Measurements from ENCODE around the gene DOCK4.
"Not testable (repeated sequence)": the region's sequence is repeated elsewhere in the genome, so short reads cannot be mapped to it uniquely, and the experiment has no call there.

The DOCK4 gene

DNA sequence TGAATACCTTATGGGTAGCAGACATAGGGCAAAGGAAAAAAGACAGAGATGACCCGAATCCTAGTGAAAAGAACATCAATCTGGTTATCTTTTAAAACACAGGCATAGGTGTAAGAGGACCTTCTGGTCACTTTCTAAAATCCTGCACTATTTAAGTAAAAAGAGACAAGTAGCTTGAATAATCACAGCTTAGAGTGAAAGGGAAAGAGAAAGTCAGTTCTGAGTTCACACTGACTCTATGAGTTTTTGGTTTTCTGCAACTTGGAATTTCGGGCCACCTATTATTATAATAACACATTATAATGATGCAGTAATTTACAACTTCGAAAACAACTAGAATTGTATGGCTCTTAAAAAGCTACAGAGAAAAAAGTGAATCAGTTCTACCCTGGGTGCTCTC, 247.8 kb downstream of the DOCK4 start:
- no peak for DNase-seq (ENCODE audit: low read depth in 3 of 3)

- no peak for DNase-seq (ENCODE audit: low read depth in 3 of 3)
Observed at GRCh38 chr7:111955616-111956015, 250.6 kb downstream of the DOCK4 start.

DNA sequence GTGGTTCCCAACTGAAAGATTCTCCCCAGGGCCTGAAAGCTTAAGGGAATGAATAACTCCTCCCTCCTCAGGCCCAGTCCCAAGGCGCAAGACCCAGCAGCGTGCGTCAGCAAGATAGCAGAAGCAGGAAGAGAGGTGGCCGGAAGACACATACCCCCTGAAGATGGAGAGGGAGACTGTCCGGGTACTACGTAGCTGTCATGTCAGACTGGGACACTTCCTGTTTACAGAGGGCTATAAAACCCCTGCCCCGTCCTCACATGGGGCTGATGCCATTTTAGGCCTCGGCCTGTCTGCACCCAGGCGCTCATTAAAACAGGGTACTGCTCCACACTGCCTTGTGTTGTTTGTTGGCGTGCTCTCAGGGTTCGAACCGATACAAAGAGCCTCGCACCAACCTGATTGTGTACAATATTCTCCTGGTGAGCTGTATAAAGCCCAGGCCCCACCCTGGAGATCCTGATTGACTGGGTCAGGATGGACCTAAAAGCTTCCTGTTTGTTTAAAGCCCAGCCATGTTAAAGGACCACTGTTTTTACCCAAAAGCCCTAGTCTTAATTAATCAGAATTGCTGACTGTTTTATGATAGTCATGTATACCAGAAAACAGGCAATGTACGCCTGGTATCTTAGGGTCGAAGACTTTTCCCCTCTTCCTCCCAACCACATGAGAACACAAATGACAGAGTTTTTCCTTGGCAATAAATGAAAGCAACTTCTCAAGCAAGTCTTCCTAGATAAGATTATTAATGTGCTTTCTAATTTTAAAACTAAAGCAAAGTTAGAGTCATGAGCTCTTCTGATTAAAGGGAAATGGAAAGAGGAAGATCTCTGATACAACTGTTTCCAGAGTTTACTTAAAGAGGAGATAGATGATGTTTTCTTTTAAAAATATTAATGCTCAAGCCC, 251.5 kb downstream of the DOCK4 start:
- no peak for DNase-seq (ENCODE audit: low read depth in 3 of 3)

GRCh38 chr7:111954056-111954455, 252.1 kb downstream of the DOCK4 start:
- no peak for DNase-seq (ENCODE audit: low read depth in 3 of 3)

- DNase-seq (ENCODE audit: low read depth in 3 of 3) = no peak
Observed at GRCh38 chr7:111953611-111954010, 252.6 kb downstream of the DOCK4 start.

DNA sequence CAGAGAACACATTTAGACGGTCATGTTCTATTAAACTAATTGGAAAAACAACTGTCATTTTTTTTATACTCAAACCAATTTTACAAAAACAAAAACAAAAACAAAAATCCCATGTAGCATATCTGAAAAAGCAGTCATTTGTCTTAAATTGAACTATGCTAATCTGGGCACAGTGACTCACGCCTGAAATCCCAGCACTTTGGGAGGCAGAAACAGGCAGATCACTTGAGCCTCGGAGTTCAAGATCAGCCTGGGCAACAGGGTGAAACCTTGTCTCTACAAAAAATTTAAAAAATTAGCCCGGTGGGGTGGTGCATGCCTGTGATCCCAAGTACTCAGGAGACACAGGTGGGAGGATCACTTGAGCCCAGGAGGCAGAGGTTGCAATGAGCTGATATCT, 253.4 kb downstream of the DOCK4 start:
- DNase-seq (ENCODE audit: low read depth in 3 of 3) = no peak

- DNase-seq (ENCODE audit: low read depth in 3 of 3) = no peak
Observed at GRCh38 chr7:111951052-111951451, 255.1 kb downstream of the DOCK4 start.

DNA sequence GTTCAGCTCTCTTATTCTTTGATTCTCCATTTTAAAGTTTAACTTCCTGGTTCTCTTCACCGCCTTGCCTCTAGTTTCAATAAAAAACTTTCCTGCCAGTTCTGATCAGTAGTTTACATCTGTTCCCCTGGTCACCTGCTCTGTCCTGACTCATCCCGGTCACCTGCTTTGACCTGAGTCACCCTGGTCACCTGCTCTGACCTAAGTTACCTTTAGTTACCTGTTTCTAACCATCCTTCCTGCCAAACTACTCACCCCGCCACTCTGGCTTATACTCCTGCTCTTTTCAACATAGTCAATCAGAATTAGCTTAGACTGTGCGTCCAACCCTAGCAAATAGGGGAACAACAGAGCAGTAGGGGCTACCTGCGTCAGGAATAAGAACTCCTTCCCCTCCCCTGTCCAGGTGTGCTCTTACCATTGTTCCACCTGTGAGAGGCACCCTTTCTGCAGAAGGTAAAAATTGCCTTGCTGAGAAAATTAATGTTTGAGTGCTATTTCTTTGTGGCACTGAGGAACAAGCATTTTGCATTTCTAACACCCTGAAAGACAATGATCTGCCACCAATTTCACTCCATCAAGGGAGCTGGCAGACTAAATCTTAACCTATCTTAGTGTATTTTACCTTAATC, 263.6 kb downstream of the DOCK4 start:
- no peak for DNase-seq (ENCODE audit: low read depth in 3 of 3)

DNA sequence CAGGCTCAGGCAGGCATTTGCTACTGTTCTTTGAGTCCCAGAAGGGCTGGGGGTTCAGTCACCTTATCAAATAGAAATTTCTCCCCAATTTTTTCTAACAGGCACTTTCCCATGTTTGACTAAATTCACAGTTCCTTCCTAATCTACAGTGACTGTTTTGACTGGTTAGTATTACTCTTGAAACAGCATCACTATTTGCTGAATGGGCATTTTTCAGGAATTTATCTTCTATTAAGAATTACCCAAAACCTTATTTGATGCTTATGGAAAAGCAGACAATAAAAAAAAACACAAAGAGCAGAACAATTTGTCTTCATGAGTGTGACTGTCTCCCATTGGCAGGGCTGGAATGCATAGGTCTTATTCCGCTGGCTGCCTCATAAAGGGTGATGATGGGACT, 269.0 kb downstream of the DOCK4 start:
- DNase-seq (ENCODE audit: low read depth in 3 of 3) = no peak

- DNase-seq (ENCODE audit: low read depth in 3 of 3) = no peak
Observed at GRCh38 chr7:111933609-111934008, 272.6 kb downstream of the DOCK4 start.

- DNase-seq (ENCODE audit: low read depth in 3 of 3) = no peak
Observed at GRCh38 chr7:111931958-111932357, 274.2 kb downstream of the DOCK4 start.

GRCh38 chr7:111931016-111931517, 275.1 kb downstream of the DOCK4 start:
- no peak for DNase-seq (ENCODE audit: low read depth in 3 of 3)

DNA sequence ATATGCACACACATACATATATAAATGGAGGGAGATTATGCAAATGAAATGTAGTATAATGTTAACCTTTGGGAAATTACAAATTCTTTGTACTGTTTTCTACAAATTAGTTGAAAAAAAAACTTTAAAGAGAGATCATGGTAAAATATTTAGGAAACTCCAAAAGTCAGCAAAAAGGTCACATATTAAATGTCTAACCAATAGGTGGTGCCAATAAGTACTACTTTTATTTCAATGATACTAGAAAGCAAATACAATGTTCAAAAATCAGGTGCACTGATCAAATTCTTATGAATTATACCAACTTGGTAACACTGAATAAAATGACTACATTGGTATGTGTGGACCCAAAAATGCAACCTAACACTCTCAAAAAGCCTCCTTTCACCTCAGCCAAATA, 276.9 kb downstream of the DOCK4 start:
- DNase-seq (ENCODE audit: low read depth in 3 of 3) = no peak

DNA sequence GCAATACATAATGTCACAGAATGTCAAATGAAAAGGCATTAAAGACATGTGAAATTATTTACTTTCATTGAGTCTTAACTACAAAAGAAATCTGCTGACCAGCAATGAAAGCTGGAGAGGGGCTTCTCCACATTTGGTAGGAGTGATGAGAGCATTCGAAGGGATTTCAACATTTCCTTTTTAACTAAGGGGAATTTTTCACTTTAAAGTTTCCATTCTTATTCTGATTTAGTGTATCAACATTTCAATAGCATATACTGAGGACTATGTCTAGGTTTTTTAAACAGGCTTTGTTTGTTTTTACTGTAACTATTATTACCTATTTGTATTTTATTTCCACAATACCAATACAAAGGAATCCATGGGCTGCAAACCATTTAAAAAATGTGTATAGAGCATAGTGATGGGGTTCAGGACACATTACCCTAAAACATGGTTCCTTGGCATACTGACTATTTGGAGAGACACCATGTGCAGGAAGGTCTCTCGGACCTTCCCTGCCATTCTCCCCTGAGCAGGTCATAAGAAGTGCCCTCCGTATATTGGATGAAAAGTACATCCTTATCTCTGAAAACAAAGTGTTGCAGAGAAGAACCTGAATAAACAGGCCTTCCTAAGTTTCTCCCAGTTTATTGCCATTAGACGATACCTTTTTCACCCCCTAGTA, 278.7 kb downstream of the DOCK4 start:
- DNase-seq (ENCODE audit: low read depth in 3 of 3) = no peak

DNA sequence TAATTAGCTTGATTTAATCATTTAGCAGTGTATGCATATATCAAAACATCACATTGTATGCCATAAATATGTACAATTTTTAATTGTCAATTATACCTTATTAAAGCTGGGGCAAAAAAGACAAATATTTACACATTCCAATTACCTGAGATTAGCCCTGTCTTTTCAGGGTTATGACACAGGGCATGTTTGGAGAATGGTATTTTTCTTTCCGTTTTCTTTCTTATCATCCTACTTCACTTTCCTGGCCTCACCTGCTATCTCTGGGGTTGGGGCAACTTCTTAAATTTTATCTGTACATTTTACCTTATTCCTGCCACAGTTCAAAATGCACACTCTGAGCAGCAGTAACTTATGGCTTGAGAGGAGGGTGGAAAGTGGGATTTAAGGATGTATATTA, 285.9 kb downstream of the DOCK4 start:
- no peak for DNase-seq (ENCODE audit: low read depth in 3 of 3)

DNA sequence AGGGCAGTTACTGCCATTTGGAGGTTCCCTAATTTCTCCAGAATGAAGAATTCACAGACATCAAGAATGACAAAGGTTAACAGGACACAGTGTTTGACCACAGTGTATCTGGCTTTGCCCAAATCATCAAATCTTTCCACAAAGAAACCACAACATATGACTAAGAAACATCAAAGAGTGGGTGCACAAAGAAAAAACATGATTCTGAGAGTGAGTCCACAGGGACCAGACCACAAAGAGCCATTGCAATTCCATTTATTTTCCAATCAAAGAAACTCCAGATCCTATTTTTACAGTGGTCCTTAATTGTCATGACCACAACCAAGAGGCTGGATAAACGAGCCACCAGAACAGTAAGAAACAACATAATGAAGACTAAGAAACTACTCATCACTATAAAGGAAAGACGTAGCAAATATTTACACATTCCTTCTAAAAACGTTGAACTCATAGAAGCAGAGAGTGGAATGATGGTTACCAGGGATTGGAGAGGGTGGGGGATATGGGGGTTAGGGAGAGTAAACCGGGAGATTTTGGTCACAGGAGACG, 286.5 kb downstream of the DOCK4 start:
- DNase-seq (ENCODE audit: low read depth in 3 of 3) = no peak

GRCh38 chr7:111919164-111919563, 287.0 kb downstream of the DOCK4 start:
- DNase-seq (ENCODE audit: low read depth in 3 of 3) = no peak

GRCh38 chr7:111918461-111918860, 287.7 kb downstream of the DOCK4 start:
- no peak for DNase-seq (ENCODE audit: low read depth in 3 of 3)

- not testable (repeated sequence) for DNase-seq (ENCODE audit: low read depth in 3 of 3)
Observed at GRCh38 chr7:111917404-111917803, 288.8 kb downstream of the DOCK4 start.

GRCh38 chr7:111914291-111914690, 291.9 kb downstream of the DOCK4 start:
- DNase-seq (ENCODE audit: low read depth in 3 of 3) = no peak

DNA sequence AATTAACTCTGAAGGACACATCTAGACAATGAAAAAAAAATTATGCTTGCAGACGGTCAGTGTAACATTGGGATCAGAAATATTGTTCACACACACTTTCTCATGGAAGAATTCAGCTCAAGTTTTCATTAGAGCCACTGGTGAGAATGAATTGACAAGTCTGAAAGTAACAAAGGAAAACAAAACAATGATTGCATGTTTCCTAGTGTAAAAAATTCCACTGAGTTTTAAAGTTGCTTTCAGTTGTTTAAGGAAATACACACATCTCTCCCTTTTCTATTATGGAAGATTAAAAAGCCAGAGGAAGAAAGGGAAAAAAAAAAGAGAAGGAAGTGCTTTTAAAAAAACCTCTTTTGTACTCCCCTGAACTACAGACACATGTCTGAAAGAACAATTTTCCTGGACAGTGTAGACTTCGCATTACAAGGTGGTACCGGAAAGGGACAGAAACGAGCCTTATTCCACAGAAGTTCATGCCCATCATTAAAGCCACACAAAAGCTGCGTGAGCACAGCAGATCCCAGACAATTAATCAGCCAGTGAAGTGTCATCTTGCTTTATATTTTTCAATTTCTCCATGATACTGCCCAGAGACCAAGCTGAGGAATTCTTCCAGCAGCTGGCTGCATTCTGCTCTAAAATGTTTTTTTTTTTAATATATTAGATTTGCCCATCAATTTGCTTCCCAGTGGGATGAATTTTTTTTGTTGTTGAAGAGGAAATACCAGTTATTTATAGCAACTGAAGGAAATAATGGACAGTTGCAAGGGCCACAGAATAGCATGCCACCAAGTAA, 294.8 kb downstream of the DOCK4 start:
- DNase-seq (ENCODE audit: low read depth in 3 of 3) = no peak

All from stimulated activated CD4-positive, alpha-beta T cell treated with anti-CD3 and anti-CD28 coated beads, TNF-alpha, amount 100 ng/mL, for 48 hours (primary cell).